GM21576 (cell line): ENCODE data around the gene PPM1G.
"Not testable (repeated sequence)": the region's sequence is repeated elsewhere in the genome, so short reads cannot be mapped to it uniquely, and the experiment has no call there.

ENCODE experiments used
- ATAC-seq: cut with Tn5 transposase; IDR thresholded peaks from one replicate; pipeline ENCODE4 v1.9.1; 2021; ENCODE audit warnings: mild to moderate bottlenecking, moderate library complexity; ENCODE audit not compliant: unreplicated experiment

Gene PPM1G

GRCh38 chr2:27376151-27376865 is 33.1 kb downstream of the PPM1G start:
- ATAC-seq: no peak

GRCh38 chr2:27375513-27376099 is 33.8 kb downstream of the PPM1G start:
- no peak for ATAC-seq

- no peak for ATAC-seq
These were observed 35.8 kb downstream of the PPM1G start for GRCh38 chr2:27373567-27373966.

- no peak for ATAC-seq
These were observed 36.5 kb downstream of the PPM1G start for GRCh38 chr2:27372937-27373336.

GRCh38 chr2:27370816-27371620 is 38.4 kb downstream of the PPM1G start:
- peak; percentile 14 for ATAC-seq

- ATAC-seq: peak; percentile 85
These were observed 39.2 kb downstream of the PPM1G start, which contains the start of the genes EIF2B4 and SNX17 for GRCh38 chr2:27370026-27370815. TSS of gene EIF2B4 (minus strand) at chr2:27370338. CDS start at chr2:27370314, 24 bp downstream. TSS of gene SNX17 (plus strand) at chr2:27370616. CDS start at chr2:27370744, 128 bp downstream.

GRCh38 chr2:27369471-27370025 is 39.8 kb downstream of the PPM1G start:
- ATAC-seq: no peak

GRCh38 chr2:27363933-27364332 is 45.5 kb downstream of the PPM1G start:
- ATAC-seq: no peak

GRCh38 chr2:27362678-27363420 is 46.5 kb downstream of the PPM1G start:
- no peak for ATAC-seq

- ATAC-seq: peak; percentile 75
These were observed 52.8 kb downstream of the PPM1G start, which contains the start of gene GTF3C2 for GRCh38 chr2:27356382-27357181. TSS of gene GTF3C2 (minus strand) at chr2:27356764. CDS start at chr2:27343554, 13,210 bp downstream.

GRCh38 chr2:27356056-27356381 is 53.4 kb downstream of the PPM1G start:
- peak; percentile 27 for ATAC-seq

GRCh38 chr2:27354597-27354927 is 54.8 kb downstream of the PPM1G start:
- no peak for ATAC-seq

GRCh38 chr2:27353762-27354596 is 55.4 kb downstream of the PPM1G start:
- ATAC-seq: no peak

GRCh38 chr2:27353386-27353761 is 56.0 kb downstream of the PPM1G start:
- ATAC-seq: not testable (repeated sequence)

- ATAC-seq: no peak
These were observed 57.4 kb downstream of the PPM1G start for GRCh38 chr2:27351802-27352598.

GRCh38 chr2:27350106-27350693 is 59.2 kb downstream of the PPM1G start:
- no peak for ATAC-seq

GRCh38 chr2:27347641-27348040 is 61.8 kb downstream of the PPM1G start:
- no peak for ATAC-seq
